LHCN-M2 (cell line): ENCODE measurements around the gene S100A7A. TPM values are rescaled to one million over a fixed set of nuclear protein-coding genes. Genes with fewer than 3 reads are reported as not detected.
"Not testable (repeated sequence)": the region's sequence is repeated elsewhere in the genome, so short reads cannot be mapped to it uniquely, and the experiment has no call there.

Source experiments
- DNase-seq: peaks from one replicate; pipeline ENCODE4 v3.0.0-alpha.2; 2012; ENCODE audit warnings: low read depth
- total RNA-seq: library from RNA; depleted of rRNA; stranded (reverse); fragments of >200 nt; gene quantifications from 2 replicates; pipeline ENCODE4 v1.2.3, GENCODE V29; 2014

S100A7A gene
- total RNA-seq, 1 experiment from 2014 or later, result not detected

DNA sequence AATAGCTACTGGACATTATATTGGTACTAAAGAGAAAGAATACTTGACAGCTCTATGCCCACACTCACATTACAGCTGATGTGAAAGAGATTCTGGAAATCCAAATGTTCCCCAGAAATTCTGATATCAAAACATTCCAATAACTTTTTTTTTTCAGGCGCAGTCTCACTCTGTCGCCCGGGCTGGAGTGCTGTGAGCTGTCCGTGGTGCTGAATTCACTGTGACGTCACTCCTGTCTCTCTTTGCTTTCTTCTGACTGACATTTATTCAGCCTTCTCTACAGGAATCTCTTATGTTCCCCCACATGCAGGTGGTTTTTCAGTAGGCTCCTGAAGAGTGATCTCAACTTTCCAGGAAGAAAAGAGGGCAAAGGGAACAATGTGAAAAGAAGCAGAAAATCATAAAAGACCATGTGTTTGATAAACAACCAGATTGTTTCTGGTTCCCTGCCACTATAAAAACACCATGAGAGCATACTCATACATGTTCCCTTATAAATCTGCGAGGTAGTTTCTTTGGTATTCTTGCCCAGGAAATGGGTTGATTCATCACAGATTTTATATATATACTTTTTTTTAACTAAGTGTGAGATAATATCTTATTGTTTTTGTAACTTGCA is 6.2 kb downstream of the S100A7A start:
- peak; percentile 50 for DNase-seq

DNA sequence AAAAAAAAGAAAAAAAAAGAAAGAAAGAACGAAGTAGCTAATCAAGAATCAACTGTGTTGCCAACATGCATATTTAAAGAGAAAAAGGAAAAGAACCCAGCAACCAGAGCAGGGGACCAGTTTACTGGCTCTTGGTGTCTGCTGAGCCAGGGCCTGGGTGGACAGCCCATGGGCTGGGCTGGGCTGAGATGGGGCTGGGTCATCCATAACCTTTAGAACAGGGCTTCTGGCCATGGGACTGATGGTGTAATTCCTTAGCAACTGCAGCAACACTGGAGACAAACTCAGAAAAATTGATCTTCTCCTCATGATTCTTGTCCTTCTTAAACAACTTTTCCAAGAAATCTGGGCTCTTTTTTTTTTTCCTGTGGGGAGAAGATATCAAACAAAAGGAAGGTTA is 10.5 kb downstream of the S100A7A start:
- DNase-seq, result no peak

DNA sequence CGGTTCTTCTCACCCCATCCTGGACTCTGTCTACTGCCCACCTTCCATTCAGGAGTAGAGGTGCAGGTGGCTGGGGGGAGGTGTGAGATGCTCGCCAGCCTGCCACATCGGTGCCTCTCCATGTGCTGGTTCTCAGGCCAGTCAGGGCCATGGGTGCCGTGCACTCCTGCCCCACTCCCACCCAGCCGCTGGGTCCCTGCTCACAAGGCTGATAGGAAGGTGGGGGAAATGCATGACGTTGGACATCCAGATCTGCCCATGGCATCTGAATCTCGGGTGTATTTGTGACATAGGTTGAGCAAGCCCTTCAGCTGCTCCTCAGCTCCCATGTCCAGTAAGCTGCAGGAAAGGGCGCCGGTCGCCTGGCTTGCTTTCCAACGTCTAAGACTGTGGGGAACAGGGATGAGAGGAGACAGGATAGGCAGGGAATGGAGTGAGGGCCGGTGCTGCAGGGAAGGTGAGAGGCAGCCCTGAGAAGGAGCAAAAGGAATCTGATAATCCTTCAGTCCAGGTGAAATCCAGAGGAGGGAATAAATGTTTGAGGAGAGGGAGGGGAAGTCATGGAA is 11.8 kb downstream of the S100A7A start:
- DNase-seq, result no peak

- no peak for DNase-seq
Observed at GRCh38 chr1:153428791-153429190, 12.5 kb downstream of the S100A7A start.

DNA sequence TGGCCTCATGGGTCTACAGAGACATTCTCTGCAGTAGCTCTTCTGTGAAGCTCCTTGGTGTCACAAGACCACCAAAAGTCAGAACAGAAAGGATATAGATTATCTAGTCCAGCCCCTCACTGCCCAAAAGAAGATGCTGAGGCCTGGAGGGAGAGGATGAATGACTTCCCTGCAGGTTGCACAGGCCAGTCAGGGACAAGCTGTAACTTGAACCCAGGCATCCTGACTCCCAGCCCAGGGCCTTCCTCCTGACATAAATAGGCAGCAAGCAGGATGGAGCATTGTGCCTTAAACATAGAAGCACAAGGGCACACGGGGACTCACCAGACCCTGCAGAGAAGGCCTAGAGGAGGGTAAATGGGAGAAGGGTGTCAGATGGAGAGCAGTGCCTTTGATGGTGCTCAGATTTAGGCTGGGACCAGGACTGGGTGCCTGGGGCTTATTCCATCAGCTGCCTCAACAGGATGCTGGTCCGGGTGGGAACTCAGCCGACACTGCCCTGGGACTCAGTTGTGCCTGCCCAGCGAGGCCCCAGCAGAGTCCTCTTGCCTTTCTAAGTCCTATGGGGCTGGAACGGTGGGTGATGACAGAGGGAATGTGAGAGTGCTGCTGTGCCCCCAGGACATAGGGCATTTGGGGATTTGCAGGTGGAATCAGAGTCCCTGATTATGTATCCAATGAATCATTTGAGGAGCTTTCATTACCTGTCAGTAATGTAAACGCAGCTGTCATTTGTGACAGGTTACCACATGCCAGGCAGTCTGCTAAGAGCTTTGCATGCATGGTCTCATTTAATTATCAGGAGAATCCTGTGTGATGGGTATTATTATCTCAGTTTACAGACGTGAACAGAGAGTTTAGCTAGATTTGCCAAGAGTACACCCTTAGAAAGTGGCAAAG is 13.2 kb downstream of the S100A7A start:
- no peak for DNase-seq

DNA sequence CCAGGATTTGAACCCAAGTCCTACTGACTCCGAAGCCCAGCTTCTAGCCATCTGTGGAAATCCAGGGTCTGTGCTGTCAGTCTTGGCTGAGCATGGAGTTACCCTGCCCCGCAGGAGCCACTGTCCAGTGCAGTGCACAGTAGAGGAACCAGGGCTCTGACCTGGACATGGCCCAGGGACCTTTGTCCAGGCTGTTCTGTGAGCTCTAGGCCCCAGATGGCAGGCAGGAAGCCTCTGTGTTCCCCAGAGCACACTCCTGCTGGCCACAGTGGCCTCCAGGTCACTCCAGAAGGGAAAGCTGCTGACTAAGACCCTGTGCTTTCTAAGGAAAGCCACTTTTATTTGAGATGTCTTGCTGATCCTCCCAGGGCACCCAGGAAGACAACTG is 13.8 kb downstream of the S100A7A start:
- no peak for DNase-seq

DNA sequence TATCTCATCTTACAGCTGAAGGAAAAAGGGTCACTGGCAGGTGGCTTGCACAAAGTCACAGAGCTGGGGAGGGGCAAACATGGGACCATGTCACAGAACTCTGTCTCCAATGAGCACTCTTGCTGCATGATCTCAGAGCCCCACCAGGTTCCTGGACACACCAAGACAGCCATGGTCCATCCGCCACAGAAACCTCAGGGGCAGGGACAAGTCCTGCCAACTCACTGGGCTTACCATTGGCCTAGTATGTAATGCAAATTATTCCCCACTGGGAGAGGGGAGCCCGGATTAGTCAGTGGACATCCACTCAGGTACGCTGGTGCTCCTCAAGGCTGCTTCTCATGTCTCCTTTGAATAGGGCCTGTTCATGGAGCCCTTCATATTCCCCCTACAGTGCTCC is 14.2 kb downstream of the S100A7A start:
- no peak for DNase-seq

- DNase-seq, result no peak
Observed at GRCh38 chr1:153431002-153431401, 14.7 kb downstream of the S100A7A start.

DNA sequence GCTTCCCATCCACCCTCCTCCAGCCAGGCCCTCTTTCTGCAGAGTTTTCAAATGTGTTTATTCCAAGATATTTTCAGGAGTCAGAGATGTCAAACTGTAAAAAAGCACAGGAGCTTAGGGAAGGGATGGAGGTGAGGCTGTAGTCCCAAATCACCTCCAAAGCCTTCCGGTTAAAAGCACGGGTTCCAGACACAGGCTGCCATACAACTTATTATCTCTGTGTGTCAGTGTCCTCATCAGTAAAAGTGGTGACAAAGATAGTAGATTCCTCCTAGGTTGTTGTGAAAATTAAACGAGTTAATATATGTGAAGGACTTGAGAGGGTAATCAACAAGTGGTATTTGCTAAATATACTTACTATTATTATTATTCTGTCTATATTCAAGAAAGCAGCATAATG is 15.1 kb downstream of the S100A7A start:
- no peak for DNase-seq

- DNase-seq, result no peak
Observed at GRCh38 chr1:153431928-153432327, 15.6 kb downstream of the S100A7A start.

GRCh38 chr1:153432874-153433681 is 16.8 kb downstream of the S100A7A start:
- DNase-seq, result no peak

- no peak for DNase-seq
Observed at GRCh38 chr1:153434746-153435455, 18.6 kb downstream of the S100A7A start.

- DNase-seq, result no peak
Observed at GRCh38 chr1:153437236-153437635, 20.9 kb downstream of the S100A7A start.

- DNase-seq, result no peak
Observed at GRCh38 chr1:153438599-153438998, 22.3 kb downstream of the S100A7A start.

GRCh38 chr1:153439273-153439672 is 23.0 kb downstream of the S100A7A start:
- DNase-seq, result no peak

DNA sequence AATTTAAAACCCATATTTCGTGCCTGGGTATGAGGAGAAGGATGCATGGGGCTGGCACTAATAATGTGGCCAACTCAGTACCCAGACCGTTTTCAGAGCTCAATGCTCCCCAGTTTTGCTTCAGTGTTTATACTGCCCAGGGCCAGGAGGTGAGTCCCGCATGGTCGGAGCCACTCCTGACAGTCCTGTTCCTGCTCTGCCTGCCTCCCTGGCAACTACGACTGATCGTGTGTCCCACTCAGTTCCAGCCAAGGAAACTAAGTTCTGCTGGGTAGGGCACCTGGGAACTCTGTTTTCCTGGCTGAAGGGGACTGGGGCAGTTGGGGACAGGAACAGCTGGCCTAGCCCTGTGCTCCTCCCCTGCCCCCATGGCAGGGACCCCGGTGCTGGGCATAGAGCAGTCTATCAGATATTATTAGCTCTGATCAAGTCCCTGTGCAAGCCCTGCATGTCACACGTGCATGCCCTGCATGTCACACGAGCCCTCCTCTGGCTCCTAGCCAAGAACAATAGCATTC is 25.0 kb downstream of the S100A7A start:
- no peak for DNase-seq

GRCh38 chr1:153443486-153443885 is 27.2 kb downstream of the S100A7A start:
- DNase-seq, result no peak

DNA sequence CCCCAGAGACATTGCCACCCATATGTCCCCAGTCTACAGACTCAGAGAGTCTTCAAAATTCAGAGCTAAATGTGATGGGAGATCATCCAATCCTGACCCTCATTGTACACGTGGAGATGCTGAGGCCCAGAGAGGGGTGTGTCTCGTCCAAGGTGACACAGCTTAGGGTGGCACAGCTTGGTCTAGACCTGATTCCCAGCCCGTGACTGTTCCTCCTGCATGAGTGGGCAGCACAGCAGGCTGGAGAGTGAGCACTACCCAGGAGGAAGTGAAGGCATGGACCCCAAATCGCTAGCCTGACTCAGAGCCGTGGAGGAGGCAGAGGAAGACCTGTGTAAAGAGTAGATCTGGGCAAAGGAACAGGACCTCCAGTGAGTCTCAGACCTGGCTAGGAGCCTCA is 27.8 kb downstream of the S100A7A start:
- DNase-seq, result no peak

DNA sequence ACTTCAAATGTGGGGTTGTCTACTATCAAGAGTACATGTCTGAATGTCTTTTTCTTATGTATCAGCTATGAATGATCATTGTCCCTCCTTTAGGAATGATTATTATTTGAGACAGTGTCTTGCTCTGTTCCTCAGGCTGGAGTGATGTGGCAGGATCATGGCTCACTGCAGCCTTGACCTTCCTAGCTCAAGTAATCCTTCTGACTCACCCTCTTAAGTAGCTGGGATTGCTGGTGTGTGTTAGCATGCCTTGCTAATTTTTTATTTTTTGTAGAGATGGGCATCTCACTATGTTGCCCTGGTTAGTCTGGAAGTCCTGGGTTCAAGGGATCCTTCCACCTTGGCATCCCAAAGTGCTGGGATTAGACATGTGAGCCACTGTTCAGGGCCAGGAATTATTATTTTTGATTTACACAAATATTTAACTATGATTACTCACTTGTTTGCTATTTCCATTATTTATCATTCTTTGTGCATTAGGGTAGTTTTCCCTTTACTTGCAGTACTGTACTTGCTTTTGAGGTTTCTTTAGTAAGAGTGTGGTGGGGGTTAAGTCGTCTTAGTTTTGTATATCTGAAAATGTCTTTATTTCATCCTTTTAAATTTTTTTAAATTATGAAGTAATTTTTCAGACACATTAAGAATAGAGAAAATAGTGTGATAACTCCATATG is 31.3 kb downstream of the S100A7A start:
- peak; percentile 57 for DNase-seq

DNA sequence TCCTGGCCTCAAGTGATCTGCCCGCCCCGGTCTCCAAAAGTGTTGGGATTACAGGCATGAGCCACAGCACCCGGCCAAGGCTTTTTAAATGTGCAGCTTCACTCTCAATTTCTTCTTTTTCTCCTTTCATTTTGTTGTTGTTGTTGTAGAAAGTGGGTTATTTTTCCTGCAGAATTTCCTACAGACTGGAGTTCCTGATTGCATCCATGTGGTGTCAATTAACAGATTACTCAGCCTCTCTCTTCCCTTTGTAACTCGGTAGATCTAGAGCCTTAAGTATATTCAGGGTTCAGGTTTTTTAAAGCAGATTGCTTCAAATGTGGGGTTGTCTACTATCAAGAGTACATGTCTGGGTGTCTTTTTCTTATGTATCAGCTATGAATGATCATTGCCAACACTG is 32.5 kb downstream of the S100A7A start:
- not testable (repeated sequence) for DNase-seq
